HepG2 (cell line): ENCODE data around the gene LCTL.

ENCODE experiments used
- GZF1 ChIP-seq: sonication (generic); formaldehyde crosslinking; IDR thresholded peaks from 2 replicates; pipeline ENCODE4 v1.5.1; 2020; ENCODE audit warnings: mild to moderate bottlenecking, missing genetic modification reagents
- NFIC ChIP-seq: IDR thresholded peaks from 2 replicates; pipeline ENCODE4 v1.6.1; 2012; ENCODE audit warnings: mild to moderate bottlenecking, low read length, inconsistent platforms
- U2AF2 ChIP-seq: fragments of 200-400 bp; formaldehyde crosslinking; IDR thresholded peaks from 2 replicates; pipeline ENCODE4 v1.6.1; 2017; ENCODE audit warnings: low read depth, mild to moderate bottlenecking, low read length
- ZNF556 ChIP-seq: sonication (generic); formaldehyde crosslinking; IDR thresholded peaks from 2 replicates; pipeline ENCODE4 v1.4.0; 2020; ENCODE audit warnings: mild to moderate bottlenecking, missing genetic modification reagents, borderline replicate concordance
- ZNF775 ChIP-seq: sonication (generic); formaldehyde crosslinking; IDR thresholded peaks from 2 replicates; pipeline ENCODE4 v1.4.0; 2020; ENCODE audit warnings: missing genetic modification reagents, mild to moderate bottlenecking, moderate library complexity, borderline replicate concordance
- TF ChIP-seq, protein P1 (sequence below): sonication (generic); formaldehyde crosslinking; IDR thresholded peaks from 2 replicates; pipeline ENCODE4 v1.8.1; 2023; ENCODE audit warnings: mild to moderate bottlenecking, missing genetic modification reagents

DNA sequence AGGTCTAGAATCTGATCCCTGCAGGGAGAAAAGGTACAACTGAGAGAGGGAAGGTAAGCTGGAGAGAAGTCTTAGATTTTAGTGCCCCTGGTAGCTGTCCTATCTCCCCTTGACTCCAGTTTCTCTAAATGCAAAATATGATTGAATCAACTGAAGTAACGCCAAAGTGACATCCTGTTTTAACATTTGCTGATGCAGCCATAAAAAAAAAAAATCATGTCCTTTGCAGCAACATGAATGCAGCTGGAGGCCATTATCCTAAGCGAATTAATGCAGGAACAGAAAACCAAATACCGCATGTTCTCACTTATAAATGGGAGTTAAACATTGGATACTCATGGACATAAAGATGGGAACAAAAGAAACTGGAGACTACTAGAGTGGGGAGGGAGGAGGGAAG is 42.4 kb upstream of the LCTL start:
- no peak for TF ChIP-seq NFIC
- no peak for TF ChIP-seq ZNF775 (CRISPR knock-in tag)
- no peak for TF ChIP-seq ZNF556
- no peak for TF ChIP-seq GZF1
- TF ChIP-seq U2AF2 = no peak
- TF ChIP-seq, protein P1, sequence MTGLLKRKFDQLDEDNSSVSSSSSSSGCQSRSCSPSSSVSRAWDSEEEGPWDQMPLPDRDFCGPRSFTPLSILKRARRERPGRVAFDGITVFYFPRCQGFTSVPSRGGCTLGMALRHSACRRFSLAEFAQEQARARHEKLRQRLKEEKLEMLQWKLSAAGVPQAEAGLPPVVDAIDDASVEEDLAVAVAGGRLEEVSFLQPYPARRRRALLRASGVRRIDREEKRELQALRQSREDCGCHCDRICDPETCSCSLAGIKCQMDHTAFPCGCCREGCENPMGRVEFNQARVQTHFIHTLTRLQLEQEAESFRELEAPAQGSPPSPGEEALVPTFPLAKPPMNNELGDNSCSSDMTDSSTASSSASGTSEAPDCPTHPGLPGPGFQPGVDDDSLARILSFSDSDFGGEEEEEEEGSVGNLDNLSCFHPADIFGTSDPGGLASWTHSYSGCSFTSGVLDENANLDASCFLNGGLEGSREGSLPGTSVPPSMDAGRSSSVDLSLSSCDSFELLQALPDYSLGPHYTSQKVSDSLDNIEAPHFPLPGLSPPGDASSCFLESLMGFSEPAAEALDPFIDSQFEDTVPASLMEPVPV (CRISPR knock-in tag) = no peak
